ENCODE measurements around the gene GRIK5.

Gene GRIK5

DNA sequence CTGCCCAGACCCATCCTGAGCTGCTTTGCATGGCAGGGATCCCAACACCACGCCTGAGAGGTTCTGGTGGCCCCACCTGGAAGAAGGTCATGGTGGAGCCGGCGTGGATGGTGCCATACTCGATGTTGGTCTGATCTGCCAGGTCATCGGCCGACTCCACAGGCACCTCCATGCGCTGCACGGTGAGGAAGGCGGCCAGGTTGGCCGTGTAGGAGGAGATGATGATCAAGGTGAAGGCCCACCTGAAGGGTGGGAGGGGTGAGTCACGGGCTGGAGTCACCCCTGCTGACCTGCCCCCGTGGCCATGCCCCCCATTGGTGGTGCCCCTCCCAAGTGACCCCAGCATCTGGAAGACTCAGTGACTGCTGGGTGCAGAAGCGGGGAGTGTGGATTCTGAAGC, 63.4 kb downstream of the GRIK5 start:
- H4K20me1 ChIP-seq (ENCODE audit: insufficient read depth, low read length): no peaks in the 10 kb centered on the region

DNA sequence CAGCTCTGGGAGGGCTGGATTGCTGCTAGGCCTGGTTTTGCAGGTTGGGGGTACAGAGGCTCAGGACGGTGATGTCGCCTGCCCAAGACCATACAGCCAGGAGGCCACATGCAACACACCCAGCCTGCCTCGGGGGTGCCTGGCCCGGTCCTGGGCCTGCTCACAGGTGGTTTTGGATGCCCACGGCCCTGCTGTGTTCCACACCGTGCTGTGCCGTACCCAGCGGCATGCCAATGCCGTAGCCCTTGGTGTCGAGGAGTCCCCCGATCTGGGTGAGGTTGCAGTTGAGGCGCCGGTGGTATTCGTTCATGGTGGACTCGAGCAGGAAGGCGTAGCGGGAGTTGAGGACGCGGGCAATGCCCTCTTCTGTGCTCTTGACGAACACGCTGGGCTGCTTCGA, 64.5 kb downstream of the GRIK5 start:
- no peak overlapping the region for H2AFZ ChIP-seq (ENCODE audit: low read depth, low read length)
- H3K9ac ChIP-seq (ENCODE audit: low read depth, low read length): no peak overlapping the region
- peaks cover 32% of the 10 kb centered on the region for H3K4me1 ChIP-seq (ENCODE audit: insufficient read depth, low read length)
- H4K20me1 ChIP-seq (ENCODE audit: insufficient read depth, low read length): no peaks in the 10 kb centered on the region
- no peak overlapping the region for H3K4me3 ChIP-seq (ENCODE audit: low read depth in 1 of 2, low read length in 2 of 2)
- ATAC-seq (ENCODE audit: insufficient read depth, low read depth) (no peak), DNase-seq (no peak)
- no peak overlapping the region for H3K27ac ChIP-seq (ENCODE audit: low read length)
- H3K27me3 ChIP-seq (ENCODE audit: insufficient read depth, low read length, poor library complexity): no peaks in the 10 kb centered on the region
- no peaks in the 10 kb centered on the region for H3K36me3 ChIP-seq (ENCODE audit: insufficient read depth, low read length)
- no peak overlapping the region for H3K4me2 ChIP-seq (ENCODE audit: insufficient read depth, low read length)
- TF ChIP-seq, protein P1, sequence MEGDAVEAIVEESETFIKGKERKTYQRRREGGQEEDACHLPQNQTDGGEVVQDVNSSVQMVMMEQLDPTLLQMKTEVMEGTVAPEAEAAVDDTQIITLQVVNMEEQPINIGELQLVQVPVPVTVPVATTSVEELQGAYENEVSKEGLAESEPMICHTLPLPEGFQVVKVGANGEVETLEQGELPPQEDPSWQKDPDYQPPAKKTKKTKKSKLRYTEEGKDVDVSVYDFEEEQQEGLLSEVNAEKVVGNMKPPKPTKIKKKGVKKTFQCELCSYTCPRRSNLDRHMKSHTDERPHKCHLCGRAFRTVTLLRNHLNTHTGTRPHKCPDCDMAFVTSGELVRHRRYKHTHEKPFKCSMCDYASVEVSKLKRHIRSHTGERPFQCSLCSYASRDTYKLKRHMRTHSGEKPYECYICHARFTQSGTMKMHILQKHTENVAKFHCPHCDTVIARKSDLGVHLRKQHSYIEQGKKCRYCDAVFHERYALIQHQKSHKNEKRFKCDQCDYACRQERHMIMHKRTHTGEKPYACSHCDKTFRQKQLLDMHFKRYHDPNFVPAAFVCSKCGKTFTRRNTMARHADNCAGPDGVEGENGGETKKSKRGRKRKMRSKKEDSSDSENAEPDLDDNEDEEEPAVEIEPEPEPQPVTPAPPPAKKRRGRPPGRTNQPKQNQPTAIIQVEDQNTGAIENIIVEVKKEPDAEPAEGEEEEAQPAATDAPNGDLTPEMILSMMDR (IDR thresholded peaks at IDR 0.05; ENCODE audit: borderline replicate concordance, extremely low read depth, low read length, poor library complexity, severe bottlenecking): no peak
- TF ChIP-seq EZH2 (IDR thresholded peaks at IDR 0.05; ENCODE audit: borderline replicate concordance, low read depth, low read length, severe bottlenecking): no peak
- H3K79me2 ChIP-seq (ENCODE audit: insufficient read depth, low read length): no peaks in the 10 kb centered on the region
- no peaks in the 10 kb centered on the region for H3K9me3 ChIP-seq (ENCODE audit: insufficient read depth, low read length, severe bottlenecking)

More for the DNA sequence above, 63.4 kb downstream of the GRIK5 start:
- no peak overlapping the region for H3K4me3 ChIP-seq (ENCODE audit: low read depth in 1 of 2, low read length in 2 of 2)
- no peak overlapping the region for H3K4me2 ChIP-seq (ENCODE audit: insufficient read depth, low read length)
- no peaks in the 10 kb centered on the region for H3K27me3 ChIP-seq (ENCODE audit: insufficient read depth, low read length, poor library complexity)
- H3K4me1 ChIP-seq (ENCODE audit: insufficient read depth, low read length): peaks cover 41% of the 10 kb centered on the region
- no peaks in the 10 kb centered on the region for H3K9me3 ChIP-seq (ENCODE audit: insufficient read depth, low read length, severe bottlenecking)
- H3K9ac ChIP-seq (ENCODE audit: low read depth, low read length): no peak overlapping the region
- TF ChIP-seq EZH2 (IDR thresholded peaks at IDR 0.05; ENCODE audit: borderline replicate concordance, low read depth, low read length, severe bottlenecking): no peak
- TF ChIP-seq, protein P1 (IDR thresholded peaks at IDR 0.05; ENCODE audit: borderline replicate concordance, extremely low read depth, low read length, poor library complexity, severe bottlenecking): no peak
- H3K27ac ChIP-seq (ENCODE audit: low read length): no peak overlapping the region; the same call in 1 of the 2 replicates
- ATAC-seq (ENCODE audit: insufficient read depth, low read depth) (no peak), DNase-seq (no peak)
- no peaks in the 10 kb centered on the region for H3K79me2 ChIP-seq (ENCODE audit: insufficient read depth, low read length)
- no peak overlapping the region for H2AFZ ChIP-seq (ENCODE audit: low read depth, low read length)
- no peaks in the 10 kb centered on the region for H3K36me3 ChIP-seq (ENCODE audit: insufficient read depth, low read length)

DNA sequence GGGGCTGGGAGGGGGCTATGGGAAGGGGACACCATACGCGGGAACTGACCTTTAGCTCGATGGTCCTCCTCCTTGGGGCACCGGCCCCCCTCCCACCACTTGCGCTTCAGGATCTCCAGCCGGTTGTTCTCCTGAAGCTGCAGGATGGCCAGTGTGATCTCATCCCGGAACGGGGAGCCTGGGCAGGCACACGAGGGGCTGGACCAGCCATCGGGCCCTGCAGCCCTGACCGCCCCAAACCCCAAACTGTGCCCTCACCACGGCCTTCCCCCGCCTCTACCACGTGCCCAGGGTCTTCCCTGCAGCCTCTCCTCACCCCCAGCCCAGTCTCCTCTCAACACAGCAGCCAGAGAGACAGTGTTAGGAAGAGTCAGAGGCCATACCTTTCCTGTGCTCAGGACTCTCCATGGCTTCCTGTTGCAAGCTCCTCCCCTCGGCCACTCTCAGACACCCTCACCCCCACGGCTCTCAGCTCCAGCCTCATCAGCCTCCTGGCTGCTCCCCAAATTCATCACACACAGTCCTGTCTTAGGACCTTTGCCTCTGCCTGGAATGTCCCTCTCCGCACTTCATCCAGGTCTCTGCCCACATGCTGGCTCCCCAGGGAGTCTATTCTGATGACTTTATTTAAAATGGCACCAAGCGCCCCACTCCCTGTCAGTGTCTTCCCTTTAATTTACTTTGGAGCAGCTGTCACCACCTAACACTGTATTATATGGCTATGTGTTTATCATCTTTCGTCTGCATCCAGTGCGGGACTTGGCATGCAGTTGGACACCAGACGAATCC, 66.3 kb downstream of the GRIK5 start:
- H3K4me1 ChIP-seq (ENCODE audit: insufficient read depth, low read length): peaks cover 15% of the 10 kb centered on the region
- H3K36me3 ChIP-seq (ENCODE audit: insufficient read depth, low read length): no peaks in the 10 kb centered on the region

More for the DNA sequence above, 66.3 kb downstream of the GRIK5 start:
- Histone ChIP-seq H3K9ac (ENCODE audit: low read depth, low read length) (no peak overlapping the region), H2AFZ (ENCODE audit: low read depth, low read length) (no peak overlapping the region), H3K27me3 (ENCODE audit: insufficient read depth, low read length, poor library complexity) (no peaks in the 10 kb centered on the region), H3K27ac (ENCODE audit: low read length) (no peak overlapping the region), H3K9me3 (ENCODE audit: insufficient read depth, low read length, severe bottlenecking) (no peaks in the 10 kb centered on the region), H3K4me3 (ENCODE audit: low read depth in 1 of 2, low read length in 2 of 2) (no peak overlapping the region), H3K79me2 (ENCODE audit: insufficient read depth, low read length) (no peaks in the 10 kb centered on the region), H4K20me1 (ENCODE audit: insufficient read depth, low read length) (no peaks in the 10 kb centered on the region), H3K4me2 (ENCODE audit: insufficient read depth, low read length) (no peak overlapping the region)
- DNase-seq (no peak), ATAC-seq (ENCODE audit: insufficient read depth, low read depth) (no peak)
- TF ChIP-seq, protein P1 (IDR thresholded peaks at IDR 0.05; ENCODE audit: borderline replicate concordance, extremely low read depth, low read length, poor library complexity, severe bottlenecking): no peak
- no peak for TF ChIP-seq EZH2 (IDR thresholded peaks at IDR 0.05; ENCODE audit: borderline replicate concordance, low read depth, low read length, severe bottlenecking)
